ENCODE measurements around the gene RMRP.
A peak's percentile ranks its signal among the peaks of the same experiment; 100 is the strongest.

The RMRP gene

GRCh38 chr9:35680331-35681105, 22.7 kb upstream of the RMRP start:
- Histone ChIP-seq H3K4me2 (ENCODE audit: low read length) (peak overlapping the region; percentile 37; the same call in 1 of the 2 replicates), H3K27me3 (ENCODE audit: insufficient read depth, low read length) (no peaks in the 10 kb centered on the region; the same call in 1 of the 2 replicates), H3K27ac (ENCODE audit: low read depth, low read length, poor library complexity, severe bottlenecking) (no peak overlapping the region), H3K4me1 (ENCODE audit: insufficient read depth, low read length, severe bottlenecking) (peaks cover 19% of the 10 kb centered on the region), H3K79me2 (ENCODE audit: insufficient read depth, low read length) (no peaks in the 10 kb centered on the region), H3K9me2 (ENCODE audit: low read depth, low read length) (no peaks in the 10 kb centered on the region), H3K9ac (ENCODE audit: low read length) (peak overlapping the region; percentile 2; the same call in 1 of the 2 replicates), H3K36me3 (ENCODE audit: insufficient read depth, low read length) (no peaks in the 10 kb centered on the region), H3K9me3 (ENCODE audit: low read length) (no peaks in the 10 kb centered on the region), H2AFZ (ENCODE audit: low read length) (no peak overlapping the region), H4K20me1 (ENCODE audit: insufficient read depth, low read length) (no peaks in the 10 kb centered on the region), H3K4me3 (ENCODE audit: low read depth, low read length, poor library complexity, severe bottlenecking) (no peak overlapping the region), H3F3A (ENCODE audit: insufficient read depth, low read length) (no peaks in the 10 kb centered on the region)
- TF ChIP-seq CTCF (IDR thresholded peaks at IDR 0.05; ENCODE audit: low read length) (no peak), EZH2 (IDR thresholded peaks at IDR 0.05; ENCODE audit: borderline replicate concordance, low read length) (no peak)

GRCh38 chr9:35679766-35680330, 22.0 kb upstream of the RMRP start:
- no peak for TF ChIP-seq CTCF (IDR thresholded peaks at IDR 0.05; ENCODE audit: low read length)
- TF ChIP-seq EZH2 (IDR thresholded peaks at IDR 0.05; ENCODE audit: borderline replicate concordance, low read length), result no peak
- H3K4me3 ChIP-seq (ENCODE audit: low read depth, low read length, poor library complexity, severe bottlenecking), result no peak overlapping the region
- peaks cover 26% of the 10 kb centered on the region for H3K4me1 ChIP-seq (ENCODE audit: insufficient read depth, low read length, severe bottlenecking)
- H3K4me2 ChIP-seq (ENCODE audit: low read length), result no peak overlapping the region
- no peak overlapping the region for H3K27ac ChIP-seq (ENCODE audit: low read depth, low read length, poor library complexity, severe bottlenecking)
- H3K36me3 ChIP-seq (ENCODE audit: insufficient read depth, low read length), result no peaks in the 10 kb centered on the region
- H3K9me3 ChIP-seq (ENCODE audit: low read length), result no peaks in the 10 kb centered on the region
- H3F3A ChIP-seq (ENCODE audit: insufficient read depth, low read length), result no peaks in the 10 kb centered on the region
- H2AFZ ChIP-seq (ENCODE audit: low read length), result no peak overlapping the region
- peaks cover 4% of the 10 kb centered on the region for H3K27me3 ChIP-seq (ENCODE audit: insufficient read depth, low read length)
- no peaks in the 10 kb centered on the region for H3K79me2 ChIP-seq (ENCODE audit: insufficient read depth, low read length)
- no peak overlapping the region for H3K9ac ChIP-seq (ENCODE audit: low read length)
- H4K20me1 ChIP-seq (ENCODE audit: insufficient read depth, low read length), result no peaks in the 10 kb centered on the region
- no peaks in the 10 kb centered on the region for H3K9me2 ChIP-seq (ENCODE audit: low read depth, low read length)

- Histone ChIP-seq H3K9me3 (ENCODE audit: low read length) (no peaks in the 10 kb centered on the region), H3K4me1 (ENCODE audit: insufficient read depth, low read length, severe bottlenecking) (peaks cover 34% of the 10 kb centered on the region), H3K9me2 (ENCODE audit: low read depth, low read length) (no peaks in the 10 kb centered on the region), H3K27me3 (ENCODE audit: insufficient read depth, low read length) (peaks cover 4% of the 10 kb centered on the region), H3K79me2 (ENCODE audit: insufficient read depth, low read length) (no peaks in the 10 kb centered on the region), H3K9ac (ENCODE audit: low read length) (no peak overlapping the region), H3K4me3 (ENCODE audit: low read depth, low read length, poor library complexity, severe bottlenecking) (no peak overlapping the region), H3K27ac (ENCODE audit: low read depth, low read length, poor library complexity, severe bottlenecking) (no peak overlapping the region), H4K20me1 (ENCODE audit: insufficient read depth, low read length) (no peaks in the 10 kb centered on the region), H3F3A (ENCODE audit: insufficient read depth, low read length) (no peaks in the 10 kb centered on the region), H3K4me2 (ENCODE audit: low read length) (no peak overlapping the region), H2AFZ (ENCODE audit: low read length) (no peak overlapping the region), H3K36me3 (ENCODE audit: insufficient read depth, low read length) (no peaks in the 10 kb centered on the region)
- TF ChIP-seq CTCF (IDR thresholded peaks at IDR 0.05; ENCODE audit: low read length) (no peak), EZH2 (IDR thresholded peaks at IDR 0.05; ENCODE audit: borderline replicate concordance, low read length) (no peak)
These were observed 21.3 kb upstream of the RMRP start for GRCh38 chr9:35679091-35679490.

All from OCI-LY1 (cell line).